GM19238 (cell line): ENCODE results near the gene PRDX2.
"Not testable (repeated sequence)": the region's sequence is repeated elsewhere in the genome, so short reads cannot be mapped to it uniquely, and the experiment has no call there.

ENCODE experiments used
- DNase-seq: peaks from one replicate; pipeline ENCODE4 v3.0.0; 2011; ENCODE audit warnings: low spot score; ENCODE audit not compliant: insufficient read length

PRDX2 gene

DNA sequence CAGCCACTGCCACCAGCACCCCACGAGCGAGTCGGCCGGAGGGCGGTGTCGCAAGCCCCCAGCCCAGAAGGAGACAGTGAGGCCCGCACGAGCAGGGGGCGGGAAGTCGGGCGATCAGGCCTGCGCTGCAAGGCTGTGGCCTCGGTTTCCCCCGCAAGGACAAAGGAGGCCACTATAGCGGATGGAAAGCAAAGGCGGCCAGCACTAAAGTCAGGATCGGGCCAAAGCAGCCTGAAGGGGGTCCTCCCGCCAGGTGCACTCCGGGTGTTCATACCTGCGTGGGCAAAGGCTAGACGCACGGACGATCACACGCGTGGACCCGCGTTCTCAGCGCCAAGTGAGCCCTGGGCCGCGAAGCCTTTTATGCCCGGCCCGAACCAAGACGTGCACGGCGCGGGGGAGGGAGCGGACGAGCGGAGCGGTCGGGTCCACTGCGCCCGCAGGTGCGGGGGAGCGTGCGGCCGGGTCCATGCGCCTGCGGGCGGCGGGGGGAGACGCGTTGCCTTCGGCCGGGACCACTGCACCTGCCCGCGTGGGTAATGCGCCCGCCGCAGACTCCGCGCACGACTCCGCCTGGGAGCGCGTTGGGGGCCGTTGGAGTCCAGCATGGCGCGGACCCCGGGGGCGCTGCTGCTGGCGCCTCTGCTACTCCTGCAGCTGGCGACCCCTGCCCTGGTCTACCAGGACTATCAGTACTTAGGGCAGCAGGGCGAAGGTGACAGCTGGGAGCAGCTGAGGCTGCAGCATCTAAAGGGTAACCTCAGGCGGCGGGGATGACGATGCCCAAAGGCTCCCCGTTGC, at the start of gene PRDX2, which contains the start of gene THSD8:
PRDX2 (minus strand) TSS at position 335 of the 801 bp plus-strand sequence. CDS start 539 bp downstream, outside the sequence.
THSD8 (plus strand) TSS at position 604 of the 801 bp plus-strand sequence; CDS start at position 607, 3 bp downstream.
- no peak for DNase-seq

DNA sequence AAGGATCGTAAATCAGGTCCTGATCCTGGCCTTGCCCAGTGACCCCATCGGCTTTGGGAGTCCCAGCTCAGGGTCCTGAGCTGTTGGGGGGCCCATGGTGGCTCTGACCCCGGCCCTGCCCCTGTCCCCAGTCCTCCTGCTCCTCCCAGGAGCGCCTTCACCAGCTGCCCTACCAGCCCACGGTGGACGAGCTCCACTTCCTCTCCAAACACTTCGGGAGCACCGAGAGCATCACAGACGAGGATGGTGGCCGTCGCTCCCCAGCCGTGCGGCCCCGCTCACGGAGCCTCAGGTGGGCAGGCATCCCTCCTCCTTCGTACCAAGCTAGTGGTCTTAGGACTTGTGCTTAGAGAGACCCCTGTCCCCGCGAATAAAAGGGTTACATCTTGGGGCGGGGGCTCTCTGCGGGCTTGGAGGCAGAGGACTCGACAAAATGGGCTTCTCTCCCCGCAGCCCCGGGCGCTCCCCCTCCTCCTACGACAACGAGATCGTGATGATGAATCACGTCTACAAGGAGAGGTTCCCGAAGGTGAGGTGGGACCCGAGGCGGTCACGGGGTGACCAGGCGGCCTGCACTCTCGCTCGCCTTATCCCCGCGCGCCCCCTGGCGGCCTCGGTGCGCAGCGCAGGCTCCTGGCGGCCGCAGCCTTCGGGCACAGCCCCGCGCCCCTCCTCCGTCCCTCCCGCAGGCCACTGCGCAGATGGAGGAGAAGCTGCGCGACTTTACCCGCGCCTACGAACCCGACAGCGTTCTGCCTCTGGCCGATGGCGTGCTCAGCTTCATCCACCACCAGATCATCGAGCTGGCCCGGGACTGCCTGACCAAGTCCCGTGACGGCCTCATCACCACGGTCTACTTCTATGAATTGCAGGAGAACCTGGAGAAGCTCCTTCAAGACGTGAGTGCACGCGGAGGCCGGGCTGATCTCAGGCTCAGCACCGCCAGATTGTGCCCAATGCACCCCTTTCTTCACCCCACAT, 45.8 kb upstream of the PRDX2 start:
- DNase-seq: peak; percentile 85

GRCh38 chr19:12846613-12847012, 45.0 kb upstream of the PRDX2 start:
- not testable (repeated sequence) for DNase-seq

GRCh38 chr19:12843999-12844732, 42.6 kb upstream of the PRDX2 start:
- no peak for DNase-seq

DNA sequence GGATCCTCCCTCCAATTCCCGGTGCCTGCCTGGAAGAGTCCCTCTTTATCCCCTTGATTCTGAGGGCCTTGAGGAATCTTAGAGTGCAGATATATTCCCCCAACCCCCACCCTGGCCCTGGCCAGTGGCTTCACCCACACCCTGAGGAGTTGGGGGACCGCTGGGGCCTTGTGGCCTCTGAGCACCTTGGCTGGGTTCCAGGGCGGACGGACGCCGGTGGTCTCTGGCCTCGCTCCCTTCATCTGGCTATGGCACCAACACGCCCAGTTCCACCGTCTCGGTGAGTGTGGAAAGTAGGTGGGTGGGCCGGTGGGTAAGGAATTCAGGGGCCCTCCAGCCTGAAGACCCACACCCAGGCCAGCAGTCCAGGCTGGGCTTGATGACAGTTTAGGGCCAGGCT, 41.7 kb upstream of the PRDX2 start:
- DNase-seq: no peak

DNA sequence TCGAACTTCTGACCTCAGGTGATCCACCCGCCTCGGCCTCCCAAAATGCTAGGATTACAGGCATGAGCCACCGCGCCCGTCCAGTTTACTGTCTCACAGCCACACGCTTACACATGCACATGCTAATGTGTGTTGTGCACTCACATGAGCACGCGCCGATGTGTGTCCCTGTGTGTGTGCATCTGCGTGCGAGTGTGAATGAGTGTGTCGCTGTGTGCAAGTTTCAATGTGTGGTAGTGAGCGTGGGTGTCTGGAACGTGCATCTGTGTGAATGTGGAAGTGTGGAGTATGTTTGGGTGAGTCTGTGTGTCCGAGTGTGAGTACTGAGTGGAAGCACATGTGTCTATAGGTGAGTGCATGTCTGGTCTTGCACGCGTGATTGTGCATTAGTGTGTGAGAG, 40.9 kb upstream of the PRDX2 start:
- no peak for DNase-seq

- no peak for DNase-seq
These were observed 39.5 kb upstream of the PRDX2 start for GRCh38 chr19:12841094-12841493.

GRCh38 chr19:12840091-12841079, 38.8 kb upstream of the PRDX2 start:
- no peak for DNase-seq

- no peak for DNase-seq
These were observed 37.5 kb upstream of the PRDX2 start for GRCh38 chr19:12838886-12839756.

DNA sequence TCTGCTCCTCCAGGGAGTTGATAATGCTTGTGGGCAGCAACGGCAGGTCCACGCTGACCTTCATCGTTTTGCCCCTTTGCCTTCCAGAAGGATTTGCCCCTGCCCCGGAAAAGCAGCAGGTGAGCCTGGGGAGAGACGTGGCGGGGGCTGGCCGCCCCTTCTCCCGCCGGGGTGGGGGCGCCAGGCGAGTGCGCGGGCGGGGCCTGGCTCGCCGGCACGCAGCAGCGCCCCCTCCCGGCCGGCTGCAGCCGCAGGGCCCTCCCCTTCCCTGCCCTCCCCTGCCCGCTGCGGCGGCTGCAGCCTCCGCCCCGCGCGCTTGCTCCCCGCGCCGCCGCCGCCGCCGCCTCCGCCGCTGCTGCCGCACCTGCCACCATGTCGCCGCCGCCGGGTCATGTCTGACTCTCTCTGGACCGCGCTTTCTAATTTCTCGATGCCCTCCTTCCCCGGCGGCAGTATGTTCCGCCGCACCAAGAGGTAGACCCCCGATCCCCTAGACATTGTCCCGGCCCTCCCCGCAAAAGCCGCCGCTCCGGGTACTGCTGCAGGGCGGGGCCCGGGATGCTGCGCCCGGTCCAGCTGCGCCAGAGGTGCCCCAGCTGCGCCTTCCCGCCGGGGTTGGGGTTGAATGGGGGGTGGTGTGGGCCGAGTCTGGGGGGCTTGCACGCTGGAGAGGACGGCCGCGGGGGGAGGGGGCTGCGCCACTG, 36.7 kb upstream of the PRDX2 start, which contains the start of gene MAST1:
MAST1 (plus strand) TSS at position 334 of the 704 bp plus-strand sequence; CDS start at position 392, 58 bp downstream.
- DNase-seq: peak; percentile 71

DNA sequence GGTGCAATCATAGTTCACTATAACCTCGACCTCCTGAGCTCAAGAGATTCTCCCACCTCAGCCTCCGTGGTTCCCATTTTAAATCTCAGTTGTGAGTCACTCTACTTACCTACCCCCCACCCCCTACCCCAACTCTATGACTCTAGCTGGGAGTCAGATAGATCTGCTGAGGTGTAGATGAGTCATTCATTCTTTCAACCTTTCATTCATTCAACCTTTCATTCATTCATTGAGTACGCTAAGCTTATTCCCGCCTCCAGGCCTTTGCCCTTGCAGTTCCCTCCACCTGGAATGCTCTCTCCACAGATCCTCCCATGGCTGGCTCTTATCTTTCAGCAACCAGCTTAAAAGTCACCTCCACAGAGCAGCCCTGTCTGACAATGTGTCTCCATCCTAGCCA, 35.6 kb upstream of the PRDX2 start:
- no peak for DNase-seq

DNA sequence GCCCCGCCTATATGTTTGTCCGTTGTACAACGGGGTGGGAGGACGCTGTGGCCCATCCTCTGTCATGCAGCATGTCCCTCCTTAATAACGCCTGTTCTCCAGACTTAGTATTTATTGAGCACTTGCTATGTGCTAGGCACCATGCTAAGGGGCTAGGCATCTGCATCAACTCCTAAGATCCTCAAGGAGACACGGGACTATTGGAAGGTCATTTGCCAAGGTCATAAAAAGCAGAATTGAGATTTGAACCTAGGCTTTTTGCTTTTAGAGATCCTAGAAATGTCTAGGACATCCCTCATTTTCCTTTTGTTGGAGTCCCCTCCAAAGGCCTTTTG, 34.9 kb upstream of the PRDX2 start:
- no peak for DNase-seq

DNA sequence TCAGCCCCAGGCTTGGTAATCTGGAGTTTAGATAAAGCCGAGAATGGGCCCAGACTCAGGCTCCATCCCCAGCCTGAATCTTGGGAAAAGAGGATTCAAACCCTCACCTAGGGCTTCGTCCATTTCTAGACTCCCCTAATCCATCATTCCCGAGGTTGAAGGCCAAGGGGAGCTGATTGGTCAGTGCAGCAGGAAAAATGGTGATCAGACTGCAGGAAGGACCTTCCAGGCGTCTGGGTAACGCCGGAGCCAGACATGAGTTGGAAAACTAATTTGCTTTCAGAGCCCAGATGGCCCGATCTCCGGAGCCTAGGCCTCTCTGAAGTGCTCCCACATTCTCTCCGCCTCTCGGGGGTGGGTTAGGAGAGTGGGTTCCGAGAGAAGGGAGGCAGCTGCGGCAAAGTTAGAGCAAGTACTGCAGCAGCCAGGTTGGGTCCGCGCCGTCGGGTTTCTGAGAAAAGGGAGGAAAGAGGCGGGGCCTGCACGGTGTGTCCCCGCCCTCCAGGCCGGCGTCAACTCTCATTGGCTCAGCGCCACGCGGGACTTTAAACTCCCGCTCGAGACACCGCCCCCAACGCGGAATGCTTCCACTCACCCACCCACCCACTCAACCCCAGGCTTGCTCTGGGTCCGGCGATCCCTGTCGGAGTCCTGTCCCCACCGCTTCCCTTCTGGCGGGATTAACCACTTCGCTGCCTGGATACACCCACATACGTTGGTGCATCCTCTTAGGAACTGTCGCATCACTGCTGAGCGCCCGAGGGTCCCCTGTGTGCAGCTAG, 33.6 kb upstream of the PRDX2 start:
- DNase-seq: no peak

DNA sequence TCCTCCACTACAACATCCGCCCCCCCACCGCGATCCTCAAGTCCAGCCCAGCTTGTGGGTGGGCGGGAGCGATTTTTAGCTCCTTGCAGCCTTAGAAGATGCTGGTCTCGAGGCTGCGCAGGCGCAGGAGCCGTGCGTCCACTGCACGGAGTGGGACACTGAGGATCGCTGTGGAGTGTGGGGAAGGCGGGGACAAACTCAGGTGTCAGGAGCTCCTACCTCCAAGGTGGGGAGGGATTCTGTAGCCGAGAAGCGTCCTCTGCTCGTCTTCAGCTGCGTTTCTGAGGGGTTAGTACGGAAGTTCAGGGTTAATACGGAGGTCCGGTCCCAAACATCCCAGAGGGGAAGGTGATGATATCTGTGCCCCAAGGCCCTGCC, 33.0 kb upstream of the PRDX2 start, which contains the start of gene RTBDN:
RTBDN (minus strand) TSS at position 14 of the 378 bp plus-strand sequence. CDS start 4,600 bp downstream, outside the sequence.
- no peak for DNase-seq

DNA sequence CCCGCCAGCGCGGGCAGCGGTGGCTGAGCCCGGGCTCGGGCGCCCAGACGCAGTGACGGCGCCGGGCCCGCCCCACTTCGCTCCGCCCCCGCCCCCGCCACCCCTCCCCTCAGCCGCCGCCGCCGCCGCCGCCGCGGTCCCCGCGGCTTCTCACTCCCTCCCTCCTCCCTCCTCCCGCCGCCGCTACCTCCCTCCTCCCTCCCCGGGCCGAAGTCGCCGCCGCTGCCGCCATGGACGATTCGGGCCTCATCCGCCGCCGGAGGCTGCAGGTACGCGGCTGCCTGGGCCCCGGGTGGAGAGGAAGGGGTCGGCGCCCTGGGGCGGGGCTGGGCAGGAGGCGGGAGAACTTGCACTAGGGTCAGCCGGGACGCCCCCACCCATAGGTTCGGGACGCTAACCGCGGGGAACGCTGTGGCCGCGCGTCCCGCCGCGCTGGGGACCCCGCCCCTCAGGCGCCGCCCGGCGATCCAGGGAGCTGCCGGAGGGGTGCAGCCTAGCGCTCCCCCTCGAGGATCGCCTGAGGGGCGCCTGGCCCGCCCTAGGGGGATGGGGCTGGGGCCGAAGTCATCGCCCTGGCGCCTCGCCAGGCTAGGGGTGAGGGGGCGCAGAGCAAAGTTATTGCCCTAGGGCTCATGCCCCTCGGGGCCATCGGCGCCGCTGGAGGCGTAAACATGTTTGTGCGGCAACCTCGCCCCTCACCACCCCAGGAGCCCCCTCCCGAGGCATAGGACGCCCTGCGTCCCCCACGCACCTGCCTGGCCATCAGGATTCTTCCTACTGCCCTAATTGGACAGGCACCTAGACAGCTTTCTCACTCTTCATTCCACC, 32.4 kb upstream of the PRDX2 start:
- DNase-seq: no peak

DNA sequence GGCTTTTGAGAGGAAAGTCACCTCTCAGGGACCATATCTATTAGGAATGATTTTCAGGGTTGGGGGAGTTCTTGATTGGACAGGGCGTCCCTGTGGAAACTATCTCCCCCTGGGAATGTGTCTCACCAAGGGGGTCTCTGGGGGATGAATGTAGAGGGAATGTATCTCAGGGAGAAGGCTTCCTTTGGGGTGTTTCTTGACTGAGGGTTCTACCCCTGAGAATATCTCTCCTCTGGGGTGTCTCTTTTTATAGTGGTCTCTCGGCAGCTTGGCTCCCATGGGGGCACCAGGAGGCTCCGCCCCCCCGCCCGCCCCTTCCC, 31.8 kb upstream of the PRDX2 start:
- no peak for DNase-seq

- DNase-seq: no peak
These were observed 26.9 kb upstream of the PRDX2 start for GRCh38 chr19:12828494-12828893.
